GM03348 (cell line): ENCODE data around the gene XAGE2.
"Not testable (repeated sequence)": the region's sequence is repeated elsewhere in the genome, so short reads cannot be mapped to it uniquely, and the experiment has no call there.

Experiments
- DNase-seq: peaks from one replicate; pipeline ENCODE4 v3.0.0; 2012; ENCODE audit warnings: low spot score

Gene XAGE2, protein sequence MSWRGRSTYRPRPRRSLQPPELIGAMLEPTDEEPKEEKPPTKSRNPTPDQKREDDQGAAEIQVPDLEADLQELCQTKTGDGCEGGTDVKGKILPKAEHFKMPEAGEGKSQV

GRCh38 chrX:52368368-52369055 is at the start of gene XAGE2:
XAGE2 (plus strand) TSS chrX:52369021; CDS start chrX:52370015, 994 bp downstream.
- no peak for DNase-seq

- DNase-seq, result no peak
Observed at GRCh38 chrX:52337410-52337809, 31.4 kb upstream of the XAGE2 start.

GRCh38 chrX:52341493-52341892 is 27.3 kb upstream of the XAGE2 start:
- no peak for DNase-seq

DNA sequence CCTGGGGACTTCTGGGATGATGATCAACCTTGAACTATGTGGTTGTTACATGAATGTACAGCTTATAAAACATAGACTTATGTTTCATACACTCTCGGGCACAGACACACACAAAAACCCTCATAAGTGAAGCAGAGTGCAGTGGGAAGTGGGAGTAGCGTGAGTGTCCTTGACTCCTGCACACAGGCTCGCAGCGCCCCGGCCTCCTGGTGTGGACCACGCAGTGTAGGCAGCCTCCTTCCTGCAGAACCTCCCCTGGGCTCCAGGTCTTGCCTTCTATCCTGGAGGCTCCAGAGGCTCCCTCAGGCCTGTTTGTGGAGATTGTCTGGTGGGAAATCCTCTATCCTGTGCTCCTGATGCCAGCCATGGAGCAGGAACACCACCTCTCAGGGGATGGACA is 25.7 kb upstream of the XAGE2 start:
- not testable (repeated sequence) for DNase-seq

DNA sequence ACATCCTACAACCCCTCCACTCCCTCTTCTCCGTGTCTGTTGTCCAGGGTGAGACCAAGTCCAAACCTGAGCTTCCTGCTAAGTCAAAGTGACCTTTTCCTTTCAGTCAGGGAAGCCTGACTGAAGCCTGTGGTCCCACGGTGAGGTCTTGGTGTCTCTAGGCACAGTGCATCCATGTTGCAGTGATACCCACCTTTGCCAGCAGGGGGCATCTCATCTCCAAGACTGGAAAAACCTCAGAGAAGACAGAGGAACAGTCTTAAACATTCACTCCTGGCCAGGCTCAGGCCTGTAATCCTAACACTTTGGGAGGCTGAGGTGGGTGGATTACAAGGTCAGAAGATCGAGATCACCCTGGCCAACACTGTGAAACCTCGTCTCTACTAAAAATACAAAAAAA is 23.4 kb upstream of the XAGE2 start:
- DNase-seq, result peak; percentile 47

- DNase-seq, result no peak
Observed at GRCh38 chrX:52346174-52347165, 22.4 kb upstream of the XAGE2 start.

DNA sequence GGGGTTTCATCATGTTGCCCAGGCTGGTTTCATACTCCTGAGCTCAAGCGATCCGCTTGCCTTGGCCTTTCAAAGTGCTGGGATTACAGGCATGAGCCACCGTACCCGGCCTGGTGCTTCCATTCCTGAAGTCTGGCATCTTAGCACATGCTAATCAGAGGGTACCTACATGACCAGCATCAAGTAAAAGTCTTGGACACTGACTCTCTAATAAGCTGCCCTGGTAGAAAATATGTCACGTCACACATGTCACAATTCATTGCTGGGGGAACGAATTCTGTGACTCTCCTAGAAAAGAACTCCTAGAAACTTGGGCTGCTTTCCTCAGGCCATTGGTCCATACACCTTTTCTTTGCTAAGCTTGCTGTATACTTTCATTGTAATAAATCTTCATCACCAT is 19.1 kb upstream of the XAGE2 start:
- no peak for DNase-seq

GRCh38 chrX:52352551-52352950 is 16.3 kb upstream of the XAGE2 start:
- no peak for DNase-seq

DNA sequence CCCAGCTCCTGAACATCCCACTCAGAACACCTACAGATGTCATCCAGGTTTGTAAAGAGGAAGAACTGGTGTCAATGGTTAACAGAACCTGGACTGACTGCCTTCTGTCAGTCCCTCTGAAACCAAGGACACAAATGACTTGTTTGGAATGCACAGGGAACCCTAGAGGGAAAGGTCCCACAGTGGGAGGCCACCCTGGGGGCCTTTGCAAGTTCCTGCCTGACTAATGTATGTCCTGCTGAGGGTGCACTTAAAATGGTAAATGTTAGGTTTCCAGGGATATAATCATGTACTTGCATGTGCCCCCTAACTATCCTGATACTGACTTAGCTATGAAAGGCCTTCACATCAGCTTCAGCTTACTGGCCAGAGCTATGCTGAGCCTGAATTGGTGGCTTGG is 15.0 kb upstream of the XAGE2 start:
- no peak for DNase-seq

DNA sequence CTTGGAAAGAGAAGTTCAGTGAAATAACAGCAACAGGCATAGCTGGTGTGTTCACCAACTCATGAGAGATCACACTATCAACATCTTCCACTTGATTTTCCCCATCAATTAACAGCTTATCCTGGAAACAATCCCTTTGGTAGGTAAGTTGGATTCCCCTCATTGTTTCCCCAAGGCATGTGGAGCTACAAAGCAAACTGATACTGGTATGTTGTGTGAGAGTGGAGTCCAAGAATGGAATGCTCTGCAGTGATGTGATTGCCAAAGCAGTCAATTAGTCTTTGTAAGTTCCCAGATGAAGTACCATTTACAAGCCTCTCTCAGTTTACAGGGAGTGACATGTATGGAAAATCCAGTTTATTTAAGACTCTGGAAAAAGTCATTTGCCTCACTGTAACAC is 13.7 kb upstream of the XAGE2 start:
- DNase-seq, result no peak

GRCh38 chrX:52359614-52360232 is 9.1 kb upstream of the XAGE2 start:
- no peak for DNase-seq

GRCh38 chrX:52361941-52362340 is 6.9 kb upstream of the XAGE2 start:
- DNase-seq, result no peak

- no peak for DNase-seq
Observed at GRCh38 chrX:52363247-52363883, 5.5 kb upstream of the XAGE2 start.

- no peak for DNase-seq
Observed at GRCh38 chrX:52378870-52379269, 10.0 kb downstream of the XAGE2 start.

- no peak for DNase-seq
Observed at GRCh38 chrX:52380993-52381392, 12.2 kb downstream of the XAGE2 start.

- DNase-seq, result no peak
Observed at GRCh38 chrX:52410439-52411394, 41.9 kb downstream of the XAGE2 start.

GRCh38 chrX:52415304-52415703 is 46.5 kb downstream of the XAGE2 start:
- no peak for DNase-seq

GRCh38 chrX:52416816-52417215 is 48.0 kb downstream of the XAGE2 start:
- DNase-seq, result no peak

GRCh38 chrX:52420824-52421443 is 52.1 kb downstream of the XAGE2 start:
- peak; percentile 24 for DNase-seq

- DNase-seq, result peak; percentile 61
Observed at GRCh38 chrX:52422884-52423283, 54.1 kb downstream of the XAGE2 start.
